PC-3 (cell line): ENCODE results near the gene NINJ2. TPM values are rescaled to one million over a fixed set of nuclear protein-coding genes. Genes with fewer than 3 reads are reported as not detected.

ENCODE experiments used
- ATAC-seq: fragments of 200-7000 bp; cut with Tn5 transposase; 2 replicates; pipeline ENCODE4 v1.9.1; 2020; ENCODE audit warnings: mild to moderate bottlenecking, moderate library complexity
- BruUV-seq: library from RNA; stranded (reverse); fragments of 400-500 nt; replicated peaks from 2 replicates; lab custom pipeline; 2021; lab: Mats Ljungman, UMichigan
- CTCF ChIA-PET: fragments of 300-600 bp; sonication (Branson Sonifier 250); formaldehyde crosslinking; loops from one replicate; lab custom pipeline; 2022; ENCODE audit warnings: antibody characterized with exemption; lab: Charles Lee
- POLR2A ChIA-PET: fragments of 300-600 bp; sonication (Branson Sonifier 250); formaldehyde crosslinking; loops from one replicate; lab custom pipeline; 2022; ENCODE audit warnings: antibody characterized with exemption; ENCODE audit not compliant: unreplicated experiment; lab: Charles Lee
- DNase-seq: peaks from one replicate; pipeline ENCODE4 v3.0.0-alpha.2; 2015
- H2AFZ ChIP-seq: fragments of 300-600 bp; sonication (generic); 2 replicates; pipeline ENCODE4 v1.6.0; 2016; ENCODE audit warnings: antibody characterized with exemption, low read length
- H3F3A ChIP-seq: fragments of 300-600 bp; sonication (generic); one replicate; pipeline ENCODE4 v1.6.0; 2017; ENCODE audit warnings: antibody characterized with exemption, low read length, control low read depth, mild to moderate bottlenecking; ENCODE audit not compliant: unreplicated experiment
- H3K27ac ChIP-seq: fragments of 300-600 bp; sonication (generic); 2 replicates; pipeline ENCODE4 v1.5.1; 2016; ENCODE audit warnings: mild to moderate bottlenecking, low read length
- H3K27me3 ChIP-seq: fragments of 300-600 bp; sonication (generic); 2 replicates; pipeline ENCODE4 v1.6.1; 2016; ENCODE audit warnings: low read length, mixed read lengths
- H3K36me3 ChIP-seq: fragments of 300-600 bp; sonication (generic); 2 replicates; pipeline ENCODE4 v1.6.1; 2016; ENCODE audit warnings: low read depth, mixed run types, low read length, mixed read lengths
- H3K4me1 ChIP-seq: fragments of 300-600 bp; sonication (generic); 2 replicates; pipeline ENCODE4 v1.5.1; 2016; ENCODE audit warnings: low read length; ENCODE audit not compliant: insufficient read depth
- H3K4me2 ChIP-seq: fragments of 300-600 bp; sonication (generic); 2 replicates; pipeline ENCODE4 v1.6.0; 2016; ENCODE audit warnings: low read length
- H3K4me3 ChIP-seq: fragments of 300-600 bp; sonication (generic); 2 replicates; pipeline ENCODE4 v1.5.1; 2016; ENCODE audit warnings: mild to moderate bottlenecking, low read length, mixed read lengths
- H3K79me2 ChIP-seq: fragments of 300-600 bp; sonication (generic); 2 replicates; pipeline ENCODE4 v1.6.1; 2017; ENCODE audit warnings: low read length, mixed read lengths
- H3K9ac ChIP-seq: fragments of 300-600 bp; sonication (generic); 2 replicates; pipeline ENCODE4 v1.6.0; 2016; ENCODE audit warnings: mild to moderate bottlenecking, low read length
- H3K9me2 ChIP-seq: fragments of 300-600 bp; sonication (generic); replicated peaks from 2 replicates; pipeline ENCODE4 v1.6.1; 2016; ENCODE audit warnings: mixed run types, low read length, mixed read lengths
- H3K9me3 ChIP-seq: fragments of 300-600 bp; sonication (generic); 2 replicates; pipeline ENCODE4 v1.6.1; 2016; ENCODE audit warnings: low read length, mixed read lengths
- H4K20me1 ChIP-seq: fragments of 300-600 bp; sonication (generic); 2 replicates; pipeline ENCODE4 v1.6.1; 2016; ENCODE audit warnings: low read length, mixed read lengths
- CTCF ChIP-seq: fragments of 300-600 bp; sonication (generic); conservative IDR thresholded peaks from 2 replicates; pipeline ENCODE4 v1.5.1; 2017; ENCODE audit warnings: antibody characterized with exemption, low read depth, mild to moderate bottlenecking, low read length
- EZH2 ChIP-seq: fragments of 300-600 bp; sonication (generic); IDR thresholded peaks from one replicate; pipeline ENCODE4 v1.6.1; 2017; ENCODE audit warnings: antibody characterized with exemption, mild to moderate bottlenecking, low read length; ENCODE audit not compliant: unreplicated experiment
- EZH2phosphoT487 ChIP-seq: fragments of 300-600 bp; sonication (generic); IDR thresholded peaks from 2 replicates; pipeline ENCODE4 v1.6.1; 2018; ENCODE audit warnings: mild to moderate bottlenecking, antibody characterized with exemption, low read length, borderline replicate concordance
- intact Hi-C: fragments of 100-400 bp; cut with micrococcal nuclease; formaldehyde crosslinking; loops from 2 replicates; pipeline ENCODE4 v1.9.0; 2023
- total RNA-seq: library from RNA; depleted of rRNA; stranded (reverse); fragments of >200 nt; gene quantifications from 2 replicates; pipeline ENCODE4 v1.2.3, GENCODE V29; 2014

Gene NINJ2
- total RNA-seq, 1 experiment from 2014 or later: not detected

DNA sequence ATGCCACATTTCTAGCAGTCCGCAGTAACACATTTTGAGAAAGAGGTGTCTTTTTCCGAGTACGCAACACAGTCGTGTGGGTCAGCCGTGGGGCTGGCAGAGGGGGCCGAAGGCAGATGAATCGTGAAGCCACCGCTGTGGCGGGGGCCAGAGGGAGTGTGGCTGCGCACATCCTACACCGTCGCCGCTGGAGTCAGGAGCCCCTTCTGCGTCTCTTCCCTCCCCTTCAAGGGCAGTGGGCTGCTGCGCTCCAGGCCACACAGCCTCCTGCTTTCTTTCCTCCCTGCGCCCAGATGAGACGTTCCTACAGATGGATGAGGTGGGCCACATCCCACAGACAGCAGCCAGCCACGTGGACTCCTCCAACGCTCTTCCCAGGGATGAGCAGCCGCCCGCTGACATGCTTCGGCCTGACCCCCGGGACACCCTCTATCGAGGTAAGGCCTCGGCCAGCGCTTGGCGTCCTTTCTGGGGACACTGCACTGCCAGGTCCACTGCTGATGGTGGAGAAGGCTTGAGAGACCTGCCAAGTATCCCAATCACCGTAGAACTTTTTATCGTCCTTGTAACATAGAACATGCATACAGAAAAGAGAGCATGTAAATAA is 113.7 kb downstream of the NINJ2 start:
- intact Hi-C loops: no loop called here
- Histone ChIP-seq H3K9me2 (no peaks in the 10 kb centered on the region), H3K27ac (no peak overlapping the region), H3K9ac (no peak overlapping the region), H3K4me3 (no peak overlapping the region), H3K79me2 (no peaks in the 10 kb centered on the region), H3F3A (no peaks in the 10 kb centered on the region), H3K4me2 (no peak overlapping the region), H3K9me3 (no peaks in the 10 kb centered on the region), H3K4me1 (no peaks in the 10 kb centered on the region), H3K36me3 (no peaks in the 10 kb centered on the region), H4K20me1 (no peaks in the 10 kb centered on the region), H3K27me3 (no peaks in the 10 kb centered on the region), H2AFZ (no peak overlapping the region)
- DNase-seq (no peak), ATAC-seq (no peak)
- BruUV-seq: no TSS peak
- CTCF ChIA-PET: no interaction called here
- POLR2A ChIA-PET: no interaction called here
- TF ChIP-seq CTCF (no peak), EZH2 (no peak)

DNA sequence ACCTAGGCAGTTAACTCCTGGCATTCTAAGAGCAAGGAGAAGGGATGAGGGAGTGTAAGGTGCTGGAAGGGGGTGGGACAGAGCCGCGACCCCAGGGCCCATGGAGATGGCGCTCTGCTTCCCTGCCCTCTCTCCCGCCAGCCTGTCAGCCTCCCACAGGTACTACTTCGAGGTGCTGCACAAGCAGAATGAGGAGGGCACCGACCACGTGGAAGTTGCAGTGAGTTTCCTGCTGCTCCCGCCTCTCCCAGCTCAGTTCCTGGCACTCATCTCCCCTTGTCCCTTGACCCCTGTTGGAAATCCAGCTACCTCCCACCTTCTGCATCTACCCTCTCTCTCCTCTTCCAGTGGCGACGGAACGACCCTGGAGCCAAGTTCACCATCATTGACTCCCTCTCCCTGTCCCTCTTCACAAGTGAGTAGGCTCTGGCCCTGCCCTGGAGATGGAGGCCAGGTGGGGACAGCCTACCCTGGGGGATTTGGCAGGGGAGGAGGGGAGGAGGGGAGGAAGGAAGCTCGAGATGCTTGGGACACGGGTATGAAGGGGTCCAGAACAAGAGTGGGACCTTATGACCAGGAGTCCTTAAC is 115.3 kb downstream of the NINJ2 start:
- Histone ChIP-seq H3K36me3 (no peaks in the 10 kb centered on the region), H3K79me2 (no peaks in the 10 kb centered on the region), H3K9me2 (no peaks in the 10 kb centered on the region), H3K4me2 (no peak overlapping the region), H3K9me3 (no peaks in the 10 kb centered on the region), H3K4me3 (no peak overlapping the region), H3K27ac (no peak overlapping the region), H3F3A (no peaks in the 10 kb centered on the region), H3K4me1 (no peaks in the 10 kb centered on the region), H3K9ac (no peak overlapping the region), H4K20me1 (no peaks in the 10 kb centered on the region), H2AFZ (no peak overlapping the region), H3K27me3 (no peaks in the 10 kb centered on the region)
- ChIA-PET CTCF (interaction anchor here (1.8 kb wide), 1 partner anchor 106 kb away, joined by 7 read pairs; no protein-coding TSS in a partner anchor), POLR2A (no interaction called here)
- ATAC-seq: no peak
- DNase-seq: no peak
- intact Hi-C loops: loop anchor here (1.0 kb wide), 1 partner anchor 106 kb away; no protein-coding TSS in a partner anchor
- no peak for TF ChIP-seq EZH2
- TF ChIP-seq CTCF: no peak
- no peak for TF ChIP-seq EZH2phosphoT487
- BruUV-seq: no TSS peak
